Lower lobe of right lung (tissue), 2 donors: ENCODE results near the gene BHLHE40. TPM values are rescaled to one million over a fixed set of nuclear protein-coding genes. Genes with fewer than 3 reads are reported as not detected.

Experiments
- ATAC-seq, 2 donors: fragments of 200-7000 bp; cut with Tn5 transposase; one replicate each; pipeline ENCODE4 v1.9.1; 2020 to 2022; ENCODE audit warnings: mild to moderate bottlenecking in 2 of 2, moderate library complexity in 2 of 2
- DNase-seq: peaks from one replicate; pipeline ENCODE4 v3.0.0-alpha.2; 2020
- H3K27ac ChIP-seq: fragments of 200-600 bp; one replicate; pipeline ENCODE4 v1.8.0; 2022
- H3K27me3 ChIP-seq: fragments of 200-600 bp; one replicate; pipeline ENCODE4 v1.8.0; 2022; ENCODE audit warnings: low read depth
- H3K36me3 ChIP-seq: fragments of 200-600 bp; one replicate; pipeline ENCODE4 v1.8.0; 2022; ENCODE audit warnings: mild to moderate bottlenecking
- H3K4me1 ChIP-seq: fragments of 200-600 bp; one replicate; pipeline ENCODE4 v1.8.0; 2022
- H3K4me3 ChIP-seq: fragments of 200-600 bp; one replicate; pipeline ENCODE4 v1.8.0; 2022; ENCODE audit warnings: mild to moderate bottlenecking
- H3K9me3 ChIP-seq: fragments of 200-600 bp; one replicate; pipeline ENCODE4 v1.8.0; 2022
- intact Hi-C: fragments of 100-400 bp; cut with DNase I; formaldehyde crosslinking; loops from one replicate; pipeline ENCODE4 v1.11.0; 2022
- total RNA-seq: library from RNA; stranded (reverse); fragmentation: NEBNext Ultra II Directional; extraction: Animal tissue kit (Norgen Biotek cat#: 25700); gene quantifications from one replicate; pipeline ENCODE4 v1.2.1, GENCODE V29; 2021
- TF ChIP-seq, protein P1 (sequence below): fragments of 200-600 bp; IDR thresholded peaks from one replicate; pipeline ENCODE4 v1.8.0; 2022; ENCODE audit warnings: antibody characterized with exemption, mild to moderate bottlenecking
- donor health status: DM: no; HTN: yes; CAD: no; lungs with severe emphysema.

The BHLHE40 gene
- total RNA-seq, 1 donor from 2014 or later: 84.8 TPM

DNA sequence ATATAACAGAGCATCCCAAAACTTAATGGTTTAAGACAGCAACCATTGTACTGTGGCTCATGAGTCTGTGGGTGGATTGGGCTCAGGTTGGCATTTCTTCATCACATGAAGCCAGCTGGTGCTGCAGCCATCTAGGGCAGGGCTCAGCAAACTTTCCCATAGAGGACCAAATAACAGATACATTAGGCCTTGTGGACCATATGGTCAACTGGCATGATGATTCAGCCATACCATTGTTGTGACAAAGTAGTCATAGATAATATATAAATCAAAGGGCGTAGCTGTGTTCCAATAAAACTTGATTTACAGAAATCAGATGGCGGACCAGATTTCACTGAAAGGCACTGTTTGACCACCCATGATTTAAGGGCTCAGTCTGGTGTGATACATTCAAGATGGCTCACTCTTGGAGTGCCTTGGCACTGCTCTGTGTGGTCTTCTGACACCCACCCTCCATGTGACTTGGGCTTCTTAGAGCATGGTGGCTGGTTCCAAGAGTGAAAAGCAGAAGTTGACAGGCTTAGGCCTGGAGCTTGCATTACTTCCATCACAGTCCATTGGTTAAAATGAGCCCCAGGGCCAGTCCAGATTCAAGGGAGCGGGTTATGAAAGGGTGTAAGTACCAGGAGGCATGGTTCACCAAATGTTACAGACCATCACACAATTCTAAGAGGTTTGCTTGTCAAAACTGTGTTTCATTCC lies 40.8 kb upstream of the BHLHE40 start:
- Histone ChIP-seq H3K27ac (no peak overlapping the region), H3K9me3 (no peaks in the 10 kb centered on the region), H3K4me1 (no peaks in the 10 kb centered on the region), H3K4me3 (no peak overlapping the region), H3K36me3 (no peaks in the 10 kb centered on the region), H3K27me3 (no peaks in the 10 kb centered on the region)
- intact Hi-C loops: no loop called here
- DNase-seq (no peak), ATAC-seq (no peak)
- TF ChIP-seq, protein P1, sequence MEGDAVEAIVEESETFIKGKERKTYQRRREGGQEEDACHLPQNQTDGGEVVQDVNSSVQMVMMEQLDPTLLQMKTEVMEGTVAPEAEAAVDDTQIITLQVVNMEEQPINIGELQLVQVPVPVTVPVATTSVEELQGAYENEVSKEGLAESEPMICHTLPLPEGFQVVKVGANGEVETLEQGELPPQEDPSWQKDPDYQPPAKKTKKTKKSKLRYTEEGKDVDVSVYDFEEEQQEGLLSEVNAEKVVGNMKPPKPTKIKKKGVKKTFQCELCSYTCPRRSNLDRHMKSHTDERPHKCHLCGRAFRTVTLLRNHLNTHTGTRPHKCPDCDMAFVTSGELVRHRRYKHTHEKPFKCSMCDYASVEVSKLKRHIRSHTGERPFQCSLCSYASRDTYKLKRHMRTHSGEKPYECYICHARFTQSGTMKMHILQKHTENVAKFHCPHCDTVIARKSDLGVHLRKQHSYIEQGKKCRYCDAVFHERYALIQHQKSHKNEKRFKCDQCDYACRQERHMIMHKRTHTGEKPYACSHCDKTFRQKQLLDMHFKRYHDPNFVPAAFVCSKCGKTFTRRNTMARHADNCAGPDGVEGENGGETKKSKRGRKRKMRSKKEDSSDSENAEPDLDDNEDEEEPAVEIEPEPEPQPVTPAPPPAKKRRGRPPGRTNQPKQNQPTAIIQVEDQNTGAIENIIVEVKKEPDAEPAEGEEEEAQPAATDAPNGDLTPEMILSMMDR: no peak

DNA sequence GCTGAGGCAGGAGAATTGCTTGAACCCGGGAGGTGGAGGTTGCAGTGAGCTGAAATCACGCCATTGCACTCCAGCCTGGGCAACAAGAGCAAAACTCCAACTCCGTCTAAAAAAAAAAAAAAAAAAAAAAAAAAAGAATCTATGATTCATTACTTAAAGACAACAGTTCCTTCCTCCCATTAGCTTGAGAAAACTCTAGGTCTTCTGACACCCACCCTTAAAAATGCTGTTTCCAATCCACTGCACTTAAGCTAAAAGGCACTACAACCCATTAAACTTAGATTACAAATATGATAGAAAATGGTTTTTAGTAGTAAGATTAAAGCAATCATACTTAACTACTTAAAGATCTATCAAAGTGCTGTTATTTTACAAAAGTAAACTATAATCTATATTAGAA lies 40.0 kb upstream of the BHLHE40 start:
- no peak for DNase-seq
- no peaks in the 10 kb centered on the region for H3K36me3 ChIP-seq
- TF ChIP-seq, protein P1: no peak
- ATAC-seq: no peak
- no peaks in the 10 kb centered on the region for H3K4me1 ChIP-seq
- no peaks in the 10 kb centered on the region for H3K27me3 ChIP-seq
- H3K27ac ChIP-seq: no peak overlapping the region
- no peak overlapping the region for H3K4me3 ChIP-seq
- intact Hi-C loops: no loop called here
- no peaks in the 10 kb centered on the region for H3K9me3 ChIP-seq

DNA sequence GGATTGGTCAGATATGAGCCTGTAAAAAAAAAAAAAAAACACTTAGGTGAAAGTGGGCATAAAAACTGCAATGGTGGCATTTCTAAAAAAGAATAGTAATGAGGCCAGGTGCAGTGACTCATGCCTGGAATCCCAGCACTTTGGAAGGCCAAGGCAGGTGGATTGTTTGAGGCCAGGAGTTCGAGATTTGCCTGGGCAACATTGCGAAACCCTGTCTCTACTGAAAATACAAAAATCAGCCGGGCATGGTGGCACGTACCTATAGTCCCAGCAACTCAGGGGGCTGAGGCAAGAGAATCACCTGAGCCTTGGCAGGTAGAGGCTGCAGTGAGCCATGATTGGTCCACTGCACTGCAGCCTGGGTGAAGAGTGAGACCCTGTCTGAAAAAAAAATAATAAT lies 38.3 kb upstream of the BHLHE40 start:
- TF ChIP-seq, protein P1: no peak
- no peaks in the 10 kb centered on the region for H3K36me3 ChIP-seq
- intact Hi-C loops: no loop called here
- H3K27ac ChIP-seq: no peak overlapping the region
- ATAC-seq (no peak), DNase-seq (no peak)
- H3K9me3 ChIP-seq: no peaks in the 10 kb centered on the region
- no peaks in the 10 kb centered on the region for H3K27me3 ChIP-seq
- no peak overlapping the region for H3K4me3 ChIP-seq
- no peaks in the 10 kb centered on the region for H3K4me1 ChIP-seq

DNA sequence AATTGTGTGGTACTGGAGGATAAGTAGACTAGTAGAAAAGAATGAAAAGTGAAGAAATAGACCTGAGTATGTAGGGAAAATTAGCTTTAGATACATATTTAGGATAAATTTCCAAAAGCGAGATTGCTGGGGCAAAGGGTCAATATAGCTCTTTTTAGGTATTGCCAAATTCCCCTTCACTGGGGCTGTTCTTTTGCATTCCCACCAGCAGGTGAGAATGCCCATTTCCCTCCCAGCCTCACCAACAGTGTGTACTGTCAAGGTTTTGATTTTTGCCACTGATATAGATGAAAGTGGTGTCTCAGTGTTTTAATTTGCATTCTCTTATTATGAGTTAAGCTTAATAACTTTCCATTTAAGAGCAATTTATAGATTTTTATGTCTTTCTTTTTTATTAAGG lies 35.7 kb upstream of the BHLHE40 start:
- intact Hi-C loops: no loop called here

DNA sequence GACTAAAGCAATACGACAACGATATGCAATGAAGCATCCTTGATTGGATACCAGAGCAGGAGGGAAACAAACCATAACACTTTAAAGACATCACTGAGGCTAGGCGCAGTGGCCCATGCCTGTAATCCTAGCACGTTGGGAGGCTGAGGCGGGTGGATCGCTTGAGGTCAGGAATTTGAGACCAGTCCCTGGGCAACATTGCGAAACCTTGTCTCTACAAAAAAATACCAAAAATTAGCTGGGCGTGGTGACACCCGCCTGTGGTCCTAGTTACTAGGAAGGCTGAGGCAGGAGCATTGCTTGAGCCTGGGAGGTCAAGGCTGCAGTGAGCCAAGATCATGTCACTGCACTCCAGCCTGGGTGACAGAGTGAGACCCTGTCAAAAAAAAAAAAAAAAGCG lies 33.9 kb upstream of the BHLHE40 start:
- H3K27ac ChIP-seq: no peak overlapping the region
- ATAC-seq: no peak
- TF ChIP-seq, protein P1: no peak
- no peaks in the 10 kb centered on the region for H3K27me3 ChIP-seq
- intact Hi-C loops: no loop called here
- no peak for DNase-seq
- no peak overlapping the region for H3K4me3 ChIP-seq
- no peaks in the 10 kb centered on the region for H3K9me3 ChIP-seq
- no peaks in the 10 kb centered on the region for H3K36me3 ChIP-seq
- H3K4me1 ChIP-seq: peaks cover 4% of the 10 kb centered on the region

More for the DNA sequence above, 35.7 kb upstream of the BHLHE40 start:
- Histone ChIP-seq H3K36me3 (no peaks in the 10 kb centered on the region), H3K9me3 (no peaks in the 10 kb centered on the region), H3K4me1 (no peaks in the 10 kb centered on the region), H3K27ac (no peak overlapping the region), H3K4me3 (no peak overlapping the region), H3K27me3 (no peaks in the 10 kb centered on the region)
- DNase-seq: no peak
- TF ChIP-seq, protein P1: peak; percentile 9
- no peak for ATAC-seq
